CD4-positive, alpha-beta T cell (primary cell): ENCODE measurements around the gene HACL1. TPM values are rescaled to one million over a fixed set of nuclear protein-coding genes. Genes with fewer than 3 reads are reported as not detected.
A peak's percentile ranks its signal among the peaks of the same experiment; 100 is the strongest.

Source experiments
- ATAC-seq: fragments of 200-7000 bp; cut with Tn5 transposase; one replicate; pipeline ENCODE4 v1.10.0; 2022; ENCODE audit warnings: mild to moderate bottlenecking; ENCODE audit not compliant: poor library complexity
- CTCF ChIA-PET: fragments of 350-600 bp; sonication (Branson Sonifier 250); formaldehyde crosslinking; loops from one replicate; lab custom pipeline; 2021; ENCODE audit warnings: antibody characterized with exemption, inconsistent platforms; lab: Charles Lee
- POLR2A ChIA-PET: fragments of 350-600 bp; sonication (Branson Sonifier 250); formaldehyde crosslinking; loops from one replicate; lab custom pipeline; 2021; ENCODE audit warnings: antibody characterized with exemption, inconsistent platforms; lab: Charles Lee
- DNase-seq, 14 experiments: peaks; one replicate each; pipeline ENCODE4 v3.0.0-alpha.2; 2013 to 2020; ENCODE audit warnings: mixed read lengths in 2 of 14
- H3K27ac ChIP-seq, 2 donors: one replicate each; pipeline versions ENCODE4 v1.5.1 to v1.7.0; 2013; ENCODE audit warnings: low read length in 2 of 2, low read depth in 1 of 2, mild to moderate bottlenecking in 1 of 2
- H3K27me3 ChIP-seq, 2 experiments: 1 replicate in 1 of 2; 2 replicates in 1 of 2; pipeline versions ENCODE4 v1.6.1 to v1.7.0; 2013; ENCODE audit warnings: low read length in 2 of 2, control low read depth in 1 of 2, mild to moderate bottlenecking in 1 of 2, moderate library complexity in 1 of 2; ENCODE audit not compliant: insufficient read depth in 2 of 2, control insufficient read depth in 1 of 2
- H3K36me3 ChIP-seq: one replicate; pipeline ENCODE4 v1.6.1; 2013; ENCODE audit warnings: low read length, control low read depth; ENCODE audit not compliant: insufficient read depth
- H3K4me1 ChIP-seq: one replicate; pipeline ENCODE4 v1.6.1; 2013; ENCODE audit warnings: low read length, control low read depth; ENCODE audit not compliant: insufficient read depth
- H3K4me3 ChIP-seq: one replicate; pipeline ENCODE4 v1.5.1; 2013; ENCODE audit warnings: mild to moderate bottlenecking, low read length, moderate library complexity
- H3K9me3 ChIP-seq, 2 experiments: 1 replicate in 1 of 2; 2 replicates in 1 of 2; pipeline versions ENCODE4 v1.6.1 to v1.7.0; 2013; ENCODE audit warnings: low read length in 2 of 2, mild to moderate bottlenecking in 2 of 2, control low read depth in 1 of 2, moderate library complexity in 1 of 2; ENCODE audit not compliant: control insufficient read depth in 1 of 2, insufficient read depth in 1 of 2
- H3K27ac Mint-ChIP-seq: one replicate; pipeline ENCODE4 v1.8.0; 2020; ENCODE audit warnings: mixed read lengths
- H3K27me3 Mint-ChIP-seq: one replicate; pipeline ENCODE4 v1.8.0; 2021; ENCODE audit warnings: mixed read lengths
- H3K36me3 Mint-ChIP-seq: one replicate; pipeline ENCODE4 v1.8.0; 2021; ENCODE audit warnings: low read depth, mixed read lengths
- H3K4me1 Mint-ChIP-seq: one replicate; pipeline ENCODE4 v1.8.0; 2021; ENCODE audit warnings: low read depth, mixed read lengths
- H3K4me3 Mint-ChIP-seq: one replicate; pipeline ENCODE4 v1.8.0; 2020; ENCODE audit warnings: mild to moderate bottlenecking, mixed read lengths
- H3K9me3 Mint-ChIP-seq: one replicate; pipeline ENCODE4 v1.8.0; 2020; ENCODE audit warnings: mixed read lengths
- intact Hi-C, 2 experiments: fragments of 100-400 bp; cut with DNase I in 1 of 2; cut with micrococcal nuclease in 1 of 2; formaldehyde crosslinking; loops; one replicate each; pipeline versions ENCODE4 v1.15.1 to v1.9.0; 2023 to 2025; cut with DNase I, micrococcal nuclease
- total RNA-seq, 174 experiments: library from RNA in 2 of 174; stranded (reverse) in 2 of 174; gene quantifications; one replicate each; pipeline ENCODE4 v1.2.3 and lab custom pipeline; 2021 to 2026
- TF ChIP-seq, protein P1 (sequence below): fragments of 200-600 bp; IDR thresholded peaks from one replicate; pipeline ENCODE4 v1.8.0; 2022; ENCODE audit warnings: antibody characterized with exemption, mild to moderate bottlenecking

The HACL1 gene
- total RNA-seq, 2 experiments from 2014 or later: 26.6 to 33.2 TPM

DNA sequence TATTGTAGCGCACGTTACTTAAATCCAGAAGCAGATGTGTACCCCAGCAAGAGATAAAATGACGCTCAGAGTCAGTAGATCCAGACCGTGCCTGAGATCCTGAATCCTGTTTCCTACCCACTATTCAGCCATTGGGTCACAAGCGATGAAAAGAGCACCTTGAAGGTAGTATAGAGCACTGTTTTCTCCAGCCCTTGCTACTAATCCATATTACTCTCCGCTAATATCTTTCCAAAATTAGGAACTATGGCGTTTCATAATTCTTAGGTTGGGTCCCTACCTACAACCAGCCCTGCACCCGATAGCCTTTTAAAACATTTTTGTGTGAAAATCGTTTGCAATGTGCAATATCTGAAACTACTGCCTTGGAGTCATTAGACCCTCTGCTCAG is 772 bp upstream of the HACL1 start:
- ChIA-PET POLR2A (interaction anchor here (0.6 to 2.3 kb wide), 14 partner anchors 11 to 1967 kb away, joined by 3 to 23 read pairs (median 4); partner anchors contain the start of genes CAPN7 and CCDC174), CTCF (interaction anchor here (1.2 to 1.5 kb wide), 2 partner anchors 197 to 334 kb away, joined by 3 to 5 read pairs; no protein-coding TSS in a partner anchor)
- peak overlapping the region; percentile 70 to 75 for H3K27ac ChIP-seq
- peaks cover 66% of the 10 kb centered on the region for H3K36me3 Mint-ChIP-seq
- H3K9me3 Mint-ChIP-seq: no peaks in the 10 kb centered on the region
- H3K27ac Mint-ChIP-seq: peak overlapping the region; percentile 91
- H3K9me3 ChIP-seq: no peaks in the 10 kb centered on the region
- H3K4me3 Mint-ChIP-seq: peak overlapping the region; percentile 95
- H3K27me3 Mint-ChIP-seq: no peaks in the 10 kb centered on the region
- no peak for DNase-seq
- TF ChIP-seq, protein P1, sequence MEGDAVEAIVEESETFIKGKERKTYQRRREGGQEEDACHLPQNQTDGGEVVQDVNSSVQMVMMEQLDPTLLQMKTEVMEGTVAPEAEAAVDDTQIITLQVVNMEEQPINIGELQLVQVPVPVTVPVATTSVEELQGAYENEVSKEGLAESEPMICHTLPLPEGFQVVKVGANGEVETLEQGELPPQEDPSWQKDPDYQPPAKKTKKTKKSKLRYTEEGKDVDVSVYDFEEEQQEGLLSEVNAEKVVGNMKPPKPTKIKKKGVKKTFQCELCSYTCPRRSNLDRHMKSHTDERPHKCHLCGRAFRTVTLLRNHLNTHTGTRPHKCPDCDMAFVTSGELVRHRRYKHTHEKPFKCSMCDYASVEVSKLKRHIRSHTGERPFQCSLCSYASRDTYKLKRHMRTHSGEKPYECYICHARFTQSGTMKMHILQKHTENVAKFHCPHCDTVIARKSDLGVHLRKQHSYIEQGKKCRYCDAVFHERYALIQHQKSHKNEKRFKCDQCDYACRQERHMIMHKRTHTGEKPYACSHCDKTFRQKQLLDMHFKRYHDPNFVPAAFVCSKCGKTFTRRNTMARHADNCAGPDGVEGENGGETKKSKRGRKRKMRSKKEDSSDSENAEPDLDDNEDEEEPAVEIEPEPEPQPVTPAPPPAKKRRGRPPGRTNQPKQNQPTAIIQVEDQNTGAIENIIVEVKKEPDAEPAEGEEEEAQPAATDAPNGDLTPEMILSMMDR: no peak
- peak overlapping the region; percentile 83 for H3K4me3 ChIP-seq
- ATAC-seq: no peak
- H3K4me1 ChIP-seq: peaks cover 28% of the 10 kb centered on the region
- H3K36me3 ChIP-seq: peaks cover 31% of the 10 kb centered on the region
- peaks cover 63% of the 10 kb centered on the region for H3K4me1 Mint-ChIP-seq
- no peaks in the 10 kb centered on the region for H3K27me3 ChIP-seq
- intact Hi-C loops: loop anchor here in 1 of 2 experiments (5.0 to 10.0 kb wide), 4 partner anchors 400 to 957 kb away; partner anchors contain the start of genes DPH3, NR2C2 and OXNAD1

DNA sequence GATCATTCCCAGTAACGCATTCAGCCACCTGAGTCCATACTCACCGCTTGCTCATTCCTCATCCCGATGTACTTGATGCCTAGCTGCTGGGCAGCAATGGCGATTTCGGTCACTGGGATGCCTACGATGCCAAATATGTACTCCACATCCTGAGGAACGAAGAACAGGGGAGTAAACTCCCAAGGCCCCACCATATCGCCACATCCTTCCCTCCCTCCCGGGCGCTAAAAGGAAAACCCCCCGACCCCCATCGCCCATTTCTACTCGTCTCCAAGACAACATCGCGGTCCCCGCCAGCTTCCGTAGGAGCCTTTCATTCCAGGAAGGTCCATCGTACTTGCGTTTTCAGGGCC is 347 bp downstream of the HACL1 start:
- no peaks in the 10 kb centered on the region for H3K27me3 ChIP-seq
- peak overlapping the region; percentile 71 to 81 for H3K27ac ChIP-seq
- TF ChIP-seq, protein P1: no peak
- H3K36me3 ChIP-seq: peaks cover 35% of the 10 kb centered on the region
- Mint-ChIP-seq H3K27ac (peak overlapping the region; percentile 91), H3K27me3 (no peaks in the 10 kb centered on the region), H3K36me3 (peaks cover 69% of the 10 kb centered on the region), H3K9me3 (no peaks in the 10 kb centered on the region), H3K4me3 (peak overlapping the region; percentile 95), H3K4me1 (peaks cover 65% of the 10 kb centered on the region)
- ATAC-seq (no peak), DNase-seq (no peak)
- H3K9me3 ChIP-seq: no peaks in the 10 kb centered on the region
- intact Hi-C loops: loop anchor here (1.0 to 10.0 kb wide), 6 partner anchors 46 to 956 kb away; partner anchors contain the start of genes DPH3 (in 1 of the 2), NR2C2 (in 1 of the 2) and OXNAD1 (in 1 of the 2)
- H3K4me1 ChIP-seq: peaks cover 28% of the 10 kb centered on the region
- CTCF ChIA-PET: interaction anchor here (0.8 to 1.5 kb wide), 3 partner anchors 26 to 333 kb away, joined by 3 to 5 read pairs (median 3); no protein-coding TSS in a partner anchor
- peak overlapping the region; percentile 83 for H3K4me3 ChIP-seq
- POLR2A ChIA-PET: interaction anchor here (0.6 to 2.3 kb wide), 11 partner anchors 12 to 1423 kb away, joined by 3 to 23 read pairs (median 5); partner anchors contain the start of genes CAPN7 and CCDC174

DNA sequence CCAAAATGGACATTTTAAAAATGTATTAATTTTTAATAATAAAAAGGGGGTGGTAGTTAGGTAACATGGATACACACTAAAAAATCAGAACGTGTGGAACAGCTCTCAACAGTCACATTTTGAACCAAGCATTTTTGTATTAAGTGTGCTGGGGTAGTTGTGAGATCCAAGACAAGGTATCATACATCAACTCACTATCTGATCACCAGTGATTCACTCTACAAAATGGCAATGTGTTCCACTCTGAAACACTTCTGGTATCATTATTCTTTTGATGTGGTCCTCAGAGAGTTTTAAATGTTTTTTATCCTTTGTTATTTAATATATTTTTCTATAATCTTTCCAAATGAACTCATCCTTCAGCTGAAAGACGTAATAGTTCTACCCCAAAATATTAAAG is 5.4 kb downstream of the HACL1 start:
- no peak overlapping the region for H3K27ac ChIP-seq
- no peak overlapping the region for H3K4me3 Mint-ChIP-seq
- peaks cover 59% of the 10 kb centered on the region for H3K36me3 ChIP-seq
- no peaks in the 10 kb centered on the region for H3K9me3 Mint-ChIP-seq
- intact Hi-C loops: loop anchor here in 1 of 2 experiments (5.0 kb wide), 1 partner anchor 159 kb away; no protein-coding TSS in a partner anchor
- ChIA-PET CTCF (no interaction called here), POLR2A (interaction anchor here (1.1 kb wide), 1 partner anchor 29 kb away, joined by 3 read pairs; no protein-coding TSS in a partner anchor)
- no peaks in the 10 kb centered on the region for H3K27me3 ChIP-seq
- no peaks in the 10 kb centered on the region for H3K9me3 ChIP-seq
- H3K27ac Mint-ChIP-seq: no peak overlapping the region
- no peak overlapping the region for H3K4me3 ChIP-seq
- H3K36me3 Mint-ChIP-seq: peaks cover 51% of the 10 kb centered on the region
- TF ChIP-seq, protein P1: no peak
- no peak for ATAC-seq
- no peaks in the 10 kb centered on the region for H3K27me3 Mint-ChIP-seq
- peaks cover 18% of the 10 kb centered on the region for H3K4me1 ChIP-seq
- peaks cover 37% of the 10 kb centered on the region for H3K4me1 Mint-ChIP-seq
- no peak for DNase-seq
